Liver (tissue), 9 donors: Measurements from ENCODE around the gene TCF12. TPM values are rescaled to one million over a fixed set of nuclear protein-coding genes. Genes with fewer than 3 reads are reported as not detected.

ENCODE experiments used
- DNase-seq: peaks from one replicate; pipeline ENCODE4 v3.0.0-alpha.2; 2017; ENCODE audit warnings: low spot score
- H3K27ac ChIP-seq, 2 donors: one replicate each; pipeline ENCODE4 v1.7.0; 2013; ENCODE audit warnings: inconsistent platforms in 2 of 2, low read length in 2 of 2, control low read depth in 1 of 2, low read depth in 1 of 2, mild to moderate bottlenecking in 1 of 2
- H3K27me3 ChIP-seq, 4 donors: one replicate each; pipeline versions ENCODE4 v1.6.1 to v1.7.0; 2013; ENCODE audit warnings: low read length in 3 of 4, inconsistent platforms in 1 of 4, mild to moderate bottlenecking in 1 of 4, moderate library complexity in 1 of 4; ENCODE audit not compliant: control insufficient read depth in 4 of 4, insufficient read depth in 4 of 4
- H3K36me3 ChIP-seq, 4 donors: one replicate each; pipeline versions ENCODE4 v1.6.1 to v1.7.0; 2013; ENCODE audit warnings: low read length in 3 of 4, mild to moderate bottlenecking in 3 of 4, low read depth in 1 of 4, moderate library complexity in 1 of 4; ENCODE audit not compliant: control insufficient read depth in 4 of 4, insufficient read depth in 3 of 4
- H3K4me1 ChIP-seq, 4 donors: one replicate each; pipeline versions ENCODE4 v1.6.1 to v1.7.0; 2013; ENCODE audit warnings: low read length in 3 of 4, mild to moderate bottlenecking in 3 of 4, moderate library complexity in 1 of 4; ENCODE audit not compliant: control insufficient read depth in 4 of 4, insufficient read depth in 4 of 4
- H3K4me3 ChIP-seq, 3 donors: one replicate each; pipeline versions ENCODE4 v1.6.1 to v1.7.0; 2013; ENCODE audit warnings: low read length in 3 of 3, control low read depth in 1 of 3, low read depth in 1 of 3, mild to moderate bottlenecking in 1 of 3
- H3K9ac ChIP-seq, 2 donors: one replicate each; pipeline ENCODE4 v1.7.0; 2013; ENCODE audit warnings: low read length in 2 of 2, mild to moderate bottlenecking in 2 of 2, moderate library complexity in 2 of 2, control low read depth in 1 of 2, low read depth in 1 of 2
- H3K9me3 ChIP-seq, 4 donors: one replicate each; pipeline versions ENCODE4 v1.6.1 to v1.7.0; 2013; ENCODE audit warnings: low read length in 3 of 4; ENCODE audit not compliant: control insufficient read depth in 4 of 4
- EGR1 ChIP-seq, 2 donors: IDR thresholded peaks; 2 replicates each; pipeline ENCODE4 v1.6.1; 2016 to 2018; ENCODE audit warnings: antibody characterized with exemption in 2 of 2, low read depth in 2 of 2
- FOXA1 ChIP-seq: IDR thresholded peaks from 2 replicates; pipeline ENCODE4 v1.6.1; 2016; ENCODE audit warnings: antibody characterized with exemption
- FOXA2 ChIP-seq: IDR thresholded peaks from 2 replicates; pipeline ENCODE4 v1.6.1; 2016; ENCODE audit warnings: antibody characterized with exemption
- GABPA ChIP-seq, 2 donors: IDR thresholded peaks in 1 of 2; conservative IDR thresholded peaks in 1 of 2; 2 replicates each; pipeline ENCODE4 v1.6.1; 2016; ENCODE audit warnings: antibody characterized with exemption in 2 of 2, mild to moderate bottlenecking in 1 of 2, moderate library complexity in 1 of 2
- HNF4A ChIP-seq, 2 donors: conservative IDR thresholded peaks; 2 replicates each; pipeline ENCODE4 v1.6.1; 2016; ENCODE audit warnings: antibody characterized with exemption in 2 of 2, mild to moderate bottlenecking in 2 of 2
- HNF4G ChIP-seq: IDR thresholded peaks from 2 replicates; pipeline ENCODE4 v1.6.1; 2016; ENCODE audit warnings: antibody characterized with exemption
- JUND ChIP-seq, 2 donors: IDR thresholded peaks; 2 replicates each; pipeline ENCODE4 v1.6.1; 2016; ENCODE audit warnings: antibody characterized with exemption in 2 of 2
- NR2F2 ChIP-seq: IDR thresholded peaks from 2 replicates; pipeline ENCODE4 v1.6.1; 2016; ENCODE audit warnings: antibody characterized with exemption
- RAD21 ChIP-seq, 2 donors: IDR thresholded peaks; 2 replicates each; pipeline ENCODE4 v1.6.1; 2016; ENCODE audit warnings: antibody characterized with exemption in 2 of 2, mild to moderate bottlenecking in 2 of 2
- RXRA ChIP-seq, 2 donors: IDR thresholded peaks; 2 replicates each; pipeline ENCODE4 v1.6.1; 2017 to 2018; ENCODE audit warnings: antibody characterized with exemption in 2 of 2, mild to moderate bottlenecking in 1 of 2
- SP1 ChIP-seq: IDR thresholded peaks from 2 replicates; pipeline ENCODE4 v1.6.1; 2018; ENCODE audit warnings: antibody characterized with exemption, mild to moderate bottlenecking
- YY1 ChIP-seq: IDR thresholded peaks from 2 replicates; pipeline ENCODE4 v1.6.1; 2016; ENCODE audit warnings: antibody characterized with exemption, mild to moderate bottlenecking
- whole genome bisulfite sequencing: extraction: QIAGEN DNeasy Blood & Tissue Kit; methylation state at CpG from one replicate; pipeline ENCODE4 v1.1.7; 2013; 5-methylcytosine and 5-hydroxymethylcytosine counted together
- polyA plus RNA-seq, 2 donors: library from polyadenylated mRNA; stranded (reverse) in 1 of 2; unstranded in 1 of 2; fragments of 200-250 nt in 1 of 2; fragments of >200 nt in 1 of 2; fragmentation: Nextera tagmentation in 1 of 2; extraction: Ambion mirVana in 1 of 2; gene quantifications; one replicate each; pipeline versions ENCODE4 v1.2.1 to v1.2.3, GENCODE V29; 2013 to 2015
- total RNA-seq, 2 donors: library from RNA; depleted of rRNA; stranded (reverse); fragments of >200 nt; gene quantifications; one replicate each; pipeline ENCODE4 v1.2.3, GENCODE V29; 2014
- TF ChIP-seq, protein P1 (sequence below): IDR thresholded peaks from 2 replicates; pipeline ENCODE4 v1.6.1; 2016; ENCODE audit warnings: antibody characterized with exemption
- TF ChIP-seq, protein P2 (sequence below): IDR thresholded peaks from 2 replicates; pipeline ENCODE4 v1.6.1; 2016; ENCODE audit warnings: antibody characterized with exemption, mild to moderate bottlenecking
- TF ChIP-seq, protein P3 (sequence below): IDR thresholded peaks from 2 replicates; pipeline ENCODE4 v1.6.1; 2016; ENCODE audit warnings: antibody characterized with exemption
- TF ChIP-seq, protein P4 (sequence below): IDR thresholded peaks from 2 replicates; pipeline ENCODE4 v1.6.1; 2016; ENCODE audit warnings: antibody characterized with exemption
- donor health status: healthy.
- donor health status: healthy.
- donor health status: healthy.
- donor health status: healthy.
- donor health status: healthy.

TCF12 gene
- total and polyA plus RNA-seq, 4 donors: 8.7 to 38.3 (median 22.3) TPM

- Histone ChIP-seq H3K9ac (no peak overlapping the region), H3K36me3 (no peaks in the 10 kb centered on the region), H3K9me3 (no peaks in the 10 kb centered on the region), H3K27ac (no peak overlapping the region), H3K4me1 (peaks cover 2 to 14% (median 8%) of the 10 kb centered on the region in 4 donors), H3K4me3 (no peak overlapping the region), H3K27me3 (no peaks in the 10 kb centered on the region)
- 94% methylated on average over 2 of the region's 2 CpGs for whole genome bisulfite sequencing
- DNase-seq: no peak
- no peak for TF ChIP-seq RAD21 (IDR thresholded peaks at IDR 0.05)
- TF ChIP-seq FOXA1: no peak
- no peak for TF ChIP-seq JUND (IDR thresholded peaks at IDR 0.05)
- no peak for TF ChIP-seq FOXA2
- TF ChIP-seq EGR1 (IDR thresholded peaks at IDR 0.05; ENCODE audit: low read depth in 2 of 2): no peak
- no peak for TF ChIP-seq YY1
- TF ChIP-seq SP1: no peak
Measured at GRCh38 chr15:56960116-56960515, 41.7 kb downstream of the TCF12 start.

DNA sequence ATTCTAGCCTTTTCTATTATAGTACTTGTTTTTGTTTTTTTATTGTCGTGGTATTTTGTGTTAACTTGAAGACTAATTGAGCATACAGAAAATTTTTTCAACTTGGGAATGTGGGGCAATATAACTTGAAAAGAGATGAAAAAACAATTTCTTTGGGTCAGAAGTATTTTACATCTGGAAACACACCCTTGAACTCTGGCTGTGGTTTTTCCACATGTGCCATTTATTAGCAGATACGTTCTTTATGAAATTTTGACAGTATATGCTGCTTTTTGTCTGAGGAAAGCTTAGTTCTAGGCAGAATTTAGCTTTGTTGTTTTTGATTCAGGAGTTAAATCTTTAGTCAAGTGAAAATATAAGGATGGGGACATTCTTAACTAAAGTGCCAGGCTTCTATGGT lies 44.7 kb downstream of the TCF12 start:
- TF ChIP-seq HNF4G (no peak), EGR1 (IDR thresholded peaks at IDR 0.05; ENCODE audit: low read depth in 2 of 2) (no peak), YY1 (no peak), SP1 (no peak), GABPA (IDR thresholded peaks at IDR 0.05 in 1 of 2, conservative IDR thresholded peaks at IDR 0.05 in 1 of 2) (no peak), JUND (IDR thresholded peaks at IDR 0.05) (no peak), NR2F2 (no peak)
- TF ChIP-seq, protein P1, sequence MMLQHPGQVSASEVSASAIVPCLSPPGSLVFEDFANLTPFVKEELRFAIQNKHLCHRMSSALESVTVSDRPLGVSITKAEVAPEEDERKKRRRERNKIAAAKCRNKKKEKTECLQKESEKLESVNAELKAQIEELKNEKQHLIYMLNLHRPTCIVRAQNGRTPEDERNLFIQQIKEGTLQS: no peak
- TF ChIP-seq, protein P2, sequence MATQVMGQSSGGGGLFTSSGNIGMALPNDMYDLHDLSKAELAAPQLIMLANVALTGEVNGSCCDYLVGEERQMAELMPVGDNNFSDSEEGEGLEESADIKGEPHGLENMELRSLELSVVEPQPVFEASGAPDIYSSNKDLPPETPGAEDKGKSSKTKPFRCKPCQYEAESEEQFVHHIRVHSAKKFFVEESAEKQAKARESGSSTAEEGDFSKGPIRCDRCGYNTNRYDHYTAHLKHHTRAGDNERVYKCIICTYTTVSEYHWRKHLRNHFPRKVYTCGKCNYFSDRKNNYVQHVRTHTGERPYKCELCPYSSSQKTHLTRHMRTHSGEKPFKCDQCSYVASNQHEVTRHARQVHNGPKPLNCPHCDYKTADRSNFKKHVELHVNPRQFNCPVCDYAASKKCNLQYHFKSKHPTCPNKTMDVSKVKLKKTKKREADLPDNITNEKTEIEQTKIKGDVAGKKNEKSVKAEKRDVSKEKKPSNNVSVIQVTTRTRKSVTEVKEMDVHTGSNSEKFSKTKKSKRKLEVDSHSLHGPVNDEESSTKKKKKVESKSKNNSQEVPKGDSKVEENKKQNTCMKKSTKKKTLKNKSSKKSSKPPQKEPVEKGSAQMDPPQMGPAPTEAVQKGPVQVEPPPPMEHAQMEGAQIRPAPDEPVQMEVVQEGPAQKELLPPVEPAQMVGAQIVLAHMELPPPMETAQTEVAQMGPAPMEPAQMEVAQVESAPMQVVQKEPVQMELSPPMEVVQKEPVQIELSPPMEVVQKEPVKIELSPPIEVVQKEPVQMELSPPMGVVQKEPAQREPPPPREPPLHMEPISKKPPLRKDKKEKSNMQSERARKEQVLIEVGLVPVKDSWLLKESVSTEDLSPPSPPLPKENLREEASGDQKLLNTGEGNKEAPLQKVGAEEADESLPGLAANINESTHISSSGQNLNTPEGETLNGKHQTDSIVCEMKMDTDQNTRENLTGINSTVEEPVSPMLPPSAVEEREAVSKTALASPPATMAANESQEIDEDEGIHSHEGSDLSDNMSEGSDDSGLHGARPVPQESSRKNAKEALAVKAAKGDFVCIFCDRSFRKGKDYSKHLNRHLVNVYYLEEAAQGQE: no peak
- TF ChIP-seq, protein P3, sequence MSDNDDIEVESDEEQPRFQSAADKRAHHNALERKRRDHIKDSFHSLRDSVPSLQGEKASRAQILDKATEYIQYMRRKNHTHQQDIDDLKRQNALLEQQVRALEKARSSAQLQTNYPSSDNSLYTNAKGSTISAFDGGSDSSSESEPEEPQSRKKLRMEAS: no peak
- Histone ChIP-seq H3K36me3 (no peaks in the 10 kb centered on the region), H3K9me3 (no peaks in the 10 kb centered on the region), H3K4me3 (no peak overlapping the region), H3K27ac (no peak overlapping the region), H3K4me1 (peaks cover 7 to 13% (median 8%) of the 10 kb centered on the region in 4 donors), H3K9ac (no peak overlapping the region), H3K27me3 (no peaks in the 10 kb centered on the region)
- no peak for DNase-seq
- WGBS: 94% methylated on average over 2 of the region's 2 CpGs

DNA sequence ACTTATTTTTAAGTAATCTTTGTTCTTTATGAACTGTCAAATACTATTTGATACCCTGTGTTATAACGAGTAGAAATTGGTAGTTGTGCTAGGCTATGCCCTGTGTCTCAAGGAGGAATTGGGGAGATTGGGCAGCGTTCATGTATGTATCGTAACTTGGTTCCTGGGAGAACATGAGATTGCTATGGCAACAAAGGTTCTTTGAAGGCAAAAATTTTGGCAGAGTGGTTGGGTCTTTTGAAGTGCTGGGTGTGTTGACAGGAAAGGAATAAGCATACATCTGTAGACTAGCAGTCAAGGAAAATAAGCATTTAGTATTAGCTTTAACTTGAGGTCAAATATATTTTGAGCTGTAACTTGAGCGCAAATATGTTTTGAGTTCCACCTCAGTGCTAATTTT lies 45.3 kb downstream of the TCF12 start:
- Histone ChIP-seq H3K4me3 (no peak overlapping the region), H3K9me3 (no peaks in the 10 kb centered on the region), H3K36me3 (no peaks in the 10 kb centered on the region), H3K4me1 (peaks cover 3 to 18% (median 6%) of the 10 kb centered on the region in 4 donors), H3K27ac (no peak overlapping the region), H3K27me3 (no peaks in the 10 kb centered on the region), H3K9ac (no peak overlapping the region)
- 94% methylated on average over 4 of the region's 4 CpGs for WGBS
- DNase-seq: no peak
- TF ChIP-seq NR2F2: no peak
- no peak for TF ChIP-seq FOXA2
- no peak for TF ChIP-seq RAD21 (IDR thresholded peaks at IDR 0.05)
- TF ChIP-seq, protein P3: no peak
- no peak for TF ChIP-seq RXRA (IDR thresholded peaks at IDR 0.05)
- no peak for TF ChIP-seq EGR1 (IDR thresholded peaks at IDR 0.05; ENCODE audit: low read depth in 2 of 2)
- TF ChIP-seq YY1: no peak
- TF ChIP-seq HNF4A (conservative IDR thresholded peaks at IDR 0.05): no peak
- TF ChIP-seq, protein P4, sequence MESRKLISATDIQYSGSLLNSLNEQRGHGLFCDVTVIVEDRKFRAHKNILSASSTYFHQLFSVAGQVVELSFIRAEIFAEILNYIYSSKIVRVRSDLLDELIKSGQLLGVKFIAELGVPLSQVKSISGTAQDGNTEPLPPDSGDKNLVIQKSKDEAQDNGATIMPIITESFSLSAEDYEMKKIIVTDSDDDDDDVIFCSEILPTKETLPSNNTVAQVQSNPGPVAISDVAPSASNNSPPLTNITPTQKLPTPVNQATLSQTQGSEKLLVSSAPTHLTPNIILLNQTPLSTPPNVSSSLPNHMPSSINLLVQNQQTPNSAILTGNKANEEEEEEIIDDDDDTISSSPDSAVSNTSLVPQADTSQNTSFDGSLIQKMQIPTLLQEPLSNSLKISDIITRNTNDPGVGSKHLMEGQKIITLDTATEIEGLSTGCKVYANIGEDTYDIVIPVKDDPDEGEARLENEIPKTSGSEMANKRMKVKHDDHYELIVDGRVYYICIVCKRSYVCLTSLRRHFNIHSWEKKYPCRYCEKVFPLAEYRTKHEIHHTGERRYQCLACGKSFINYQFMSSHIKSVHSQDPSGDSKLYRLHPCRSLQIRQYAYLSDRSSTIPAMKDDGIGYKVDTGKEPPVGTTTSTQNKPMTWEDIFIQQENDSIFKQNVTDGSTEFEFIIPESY: no peak
- TF ChIP-seq, protein P2: no peak
